ENCODE measurements around the gene MTG2. TPM values are rescaled to one million over a fixed set of nuclear protein-coding genes. Genes with fewer than 3 reads are reported as not detected.

The MTG2 gene
- total RNA-seq, 1 donor from 2014 or later: 29.4 TPM

DNA sequence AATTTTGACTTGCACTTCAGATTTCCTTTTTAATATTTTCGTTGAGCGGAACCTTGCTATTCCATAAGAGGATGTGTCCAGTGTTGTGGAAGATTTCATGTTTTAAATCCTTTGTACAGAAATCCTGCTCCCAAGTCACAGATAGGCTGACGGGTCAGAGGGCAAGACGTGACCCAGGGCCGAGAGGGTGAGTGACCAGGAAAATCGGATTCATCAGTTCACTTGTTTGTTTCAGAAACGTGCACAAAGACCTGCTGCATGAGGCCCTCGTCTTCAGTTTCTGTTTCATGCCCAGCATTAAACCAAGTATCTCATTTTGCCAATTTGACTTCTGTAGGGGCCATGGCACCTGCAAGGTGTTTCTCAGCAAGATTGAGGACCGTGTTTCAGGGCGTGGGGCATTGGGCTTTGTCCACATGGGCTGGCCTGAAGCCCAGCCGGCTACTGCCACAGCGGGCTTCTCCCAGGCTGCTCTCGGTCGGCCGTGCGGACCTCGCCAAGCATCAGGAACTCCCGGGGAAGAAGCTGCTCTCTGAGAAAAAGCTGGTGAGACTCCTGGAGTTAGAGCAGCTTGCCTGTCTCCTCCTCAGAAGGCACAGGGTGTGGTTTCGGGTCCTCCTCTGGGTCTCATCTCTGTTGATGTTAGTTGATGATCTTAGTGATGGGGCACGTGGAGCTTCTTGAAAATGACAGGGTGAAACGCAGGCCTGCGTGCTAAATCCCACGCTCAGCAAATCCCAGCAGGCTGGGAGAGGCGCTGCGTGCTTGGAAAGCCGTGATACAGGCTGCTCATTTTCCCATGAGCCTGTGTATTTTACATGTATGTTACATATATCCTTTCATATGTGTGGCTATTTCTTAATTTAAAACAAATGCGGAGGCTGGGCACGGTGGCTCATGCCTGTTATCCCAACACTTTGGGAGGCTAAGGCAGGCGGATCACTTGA lies 10.5 kb downstream of the MTG2 start:
- TF ChIP-seq, protein P1, sequence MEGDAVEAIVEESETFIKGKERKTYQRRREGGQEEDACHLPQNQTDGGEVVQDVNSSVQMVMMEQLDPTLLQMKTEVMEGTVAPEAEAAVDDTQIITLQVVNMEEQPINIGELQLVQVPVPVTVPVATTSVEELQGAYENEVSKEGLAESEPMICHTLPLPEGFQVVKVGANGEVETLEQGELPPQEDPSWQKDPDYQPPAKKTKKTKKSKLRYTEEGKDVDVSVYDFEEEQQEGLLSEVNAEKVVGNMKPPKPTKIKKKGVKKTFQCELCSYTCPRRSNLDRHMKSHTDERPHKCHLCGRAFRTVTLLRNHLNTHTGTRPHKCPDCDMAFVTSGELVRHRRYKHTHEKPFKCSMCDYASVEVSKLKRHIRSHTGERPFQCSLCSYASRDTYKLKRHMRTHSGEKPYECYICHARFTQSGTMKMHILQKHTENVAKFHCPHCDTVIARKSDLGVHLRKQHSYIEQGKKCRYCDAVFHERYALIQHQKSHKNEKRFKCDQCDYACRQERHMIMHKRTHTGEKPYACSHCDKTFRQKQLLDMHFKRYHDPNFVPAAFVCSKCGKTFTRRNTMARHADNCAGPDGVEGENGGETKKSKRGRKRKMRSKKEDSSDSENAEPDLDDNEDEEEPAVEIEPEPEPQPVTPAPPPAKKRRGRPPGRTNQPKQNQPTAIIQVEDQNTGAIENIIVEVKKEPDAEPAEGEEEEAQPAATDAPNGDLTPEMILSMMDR (IDR thresholded peaks at IDR 0.05; ENCODE audit: unreplicated experiment): no peak
- H3K36me3 Mint-ChIP-seq: peaks cover 9% of the 10 kb centered on the region
- no peaks in the 10 kb centered on the region for H3K27me3 Mint-ChIP-seq (ENCODE audit: low read depth)
- DNase-seq (ENCODE audit: low spot score in 2 of 2, unreplicated experiment in 2 of 2): no peak
- no peak overlapping the region for H3K27ac Mint-ChIP-seq
- H3K4me3 Mint-ChIP-seq: no peak overlapping the region
- no peaks in the 10 kb centered on the region for H3K4me1 Mint-ChIP-seq
- no peaks in the 10 kb centered on the region for H3K9me3 Mint-ChIP-seq

- no peaks in the 10 kb centered on the region for H3K9me3 Mint-ChIP-seq
- no peaks in the 10 kb centered on the region for H3K27me3 Mint-ChIP-seq (ENCODE audit: low read depth)
- H3K27ac Mint-ChIP-seq: no peak overlapping the region
- no peak for DNase-seq (ENCODE audit: low spot score in 2 of 2, unreplicated experiment in 2 of 2)
- peaks cover 17% of the 10 kb centered on the region for H3K36me3 Mint-ChIP-seq
- TF ChIP-seq, protein P1 (IDR thresholded peaks at IDR 0.05; ENCODE audit: unreplicated experiment): no peak
- no peaks in the 10 kb centered on the region for H3K4me1 Mint-ChIP-seq
- H3K4me3 Mint-ChIP-seq: no peak overlapping the region
These were observed 12.2 kb downstream of the MTG2 start for GRCh38 chr20:62195075-62195405.

DNA sequence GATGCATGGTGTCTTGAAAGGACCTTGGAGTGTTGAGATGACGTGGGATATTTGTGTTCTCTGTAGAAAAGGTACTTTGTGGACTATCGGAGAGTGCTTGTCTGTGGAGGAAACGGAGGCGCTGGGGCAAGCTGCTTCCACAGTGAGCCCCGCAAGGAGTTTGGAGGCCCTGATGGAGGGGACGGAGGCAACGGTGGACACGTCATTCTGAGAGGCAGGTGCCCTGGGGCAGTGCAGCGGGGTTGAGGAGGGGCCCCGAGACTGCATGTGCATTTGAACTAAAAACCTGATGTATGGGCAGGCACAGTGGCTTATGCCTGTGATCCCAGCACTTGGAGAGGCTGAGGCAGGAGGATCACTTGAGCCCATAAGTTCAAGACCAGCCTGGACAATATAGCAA lies 12.9 kb downstream of the MTG2 start:
- no peak for DNase-seq (ENCODE audit: low spot score in 2 of 2, unreplicated experiment in 2 of 2)
- no peaks in the 10 kb centered on the region for H3K27me3 Mint-ChIP-seq (ENCODE audit: low read depth)
- TF ChIP-seq, protein P1 (IDR thresholded peaks at IDR 0.05; ENCODE audit: unreplicated experiment): no peak
- H3K4me3 Mint-ChIP-seq: no peak overlapping the region
- no peaks in the 10 kb centered on the region for H3K9me3 Mint-ChIP-seq
- H3K4me1 Mint-ChIP-seq: no peaks in the 10 kb centered on the region
- H3K36me3 Mint-ChIP-seq: peaks cover 22% of the 10 kb centered on the region
- no peak overlapping the region for H3K27ac Mint-ChIP-seq

GRCh38 chr20:62196286-62196685 lies 13.5 kb downstream of the MTG2 start:
- Mint-ChIP-seq H3K4me1 (no peaks in the 10 kb centered on the region), H3K36me3 (peaks cover 25% of the 10 kb centered on the region), H3K27ac (no peak overlapping the region), H3K27me3 (ENCODE audit: low read depth) (no peaks in the 10 kb centered on the region), H3K4me3 (no peak overlapping the region), H3K9me3 (no peaks in the 10 kb centered on the region)
- TF ChIP-seq, protein P1 (IDR thresholded peaks at IDR 0.05; ENCODE audit: unreplicated experiment): no peak
- no peak for DNase-seq (ENCODE audit: low spot score in 2 of 2, unreplicated experiment in 2 of 2)

DNA sequence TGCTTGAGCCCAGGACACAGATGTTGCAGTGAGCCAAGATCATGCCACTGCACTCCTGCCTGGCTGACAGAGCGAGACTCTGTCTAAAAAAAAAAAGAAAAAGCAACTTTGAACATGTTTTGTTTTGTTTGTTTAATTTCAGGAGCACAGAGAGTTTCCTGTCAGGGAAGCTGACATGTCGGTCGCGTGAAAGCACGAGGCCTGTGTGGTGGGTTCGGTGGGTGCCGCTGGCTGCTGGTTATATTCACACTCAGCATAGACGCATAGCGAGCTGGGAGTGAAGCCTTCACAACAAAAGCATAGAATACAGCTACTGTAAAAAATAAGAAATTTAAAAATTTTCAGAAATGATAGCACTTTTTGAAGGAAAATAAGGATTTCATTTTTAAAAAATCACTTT lies 14.5 kb downstream of the MTG2 start:
- Mint-ChIP-seq H3K9me3 (no peaks in the 10 kb centered on the region), H3K27me3 (ENCODE audit: low read depth) (no peaks in the 10 kb centered on the region), H3K4me3 (no peak overlapping the region), H3K4me1 (no peaks in the 10 kb centered on the region), H3K27ac (no peak overlapping the region), H3K36me3 (peaks cover 28% of the 10 kb centered on the region)
- TF ChIP-seq, protein P1 (IDR thresholded peaks at IDR 0.05; ENCODE audit: unreplicated experiment): no peak
- DNase-seq (ENCODE audit: low spot score in 2 of 2, unreplicated experiment in 2 of 2): no peak
